Heart left ventricle (tissue), 16 donors: ENCODE measurements around the gene BCAS1. TPM values are rescaled to one million over a fixed set of nuclear protein-coding genes. Genes with fewer than 3 reads are reported as not detected.

Experiments used
- ATAC-seq, 4 donors: fragments of 200-7000 bp; cut with Tn5 transposase; one replicate each; pipeline ENCODE4 v1.9.1; 2020 to 2022; ENCODE audit warnings: moderate library complexity in 4 of 4, mild to moderate bottlenecking in 3 of 4, moderate number of reproducible peaks in 1 of 4
- DNase-seq, 5 donors: peaks; one replicate each; pipeline ENCODE4 v3.0.0-alpha.2; 2020
- H3K27ac ChIP-seq, 12 donors: fragments of 200-600 bp; sonication (generic) in 4 of 12; one replicate each; pipeline versions ENCODE4 v1.5.0 to v1.8.0; 2016 to 2022; ENCODE audit warnings: mild to moderate bottlenecking in 2 of 12
- H3K27me3 ChIP-seq, 9 donors: fragments of 200-600 bp; sonication (generic) in 2 of 9; one replicate each; pipeline versions ENCODE4 v1.5.1 to v1.8.0; 2016 to 2022; ENCODE audit warnings: mild to moderate bottlenecking in 3 of 9
- H3K36me3 ChIP-seq, 9 donors: fragments of 200-600 bp; sonication (generic) in 2 of 9; one replicate each; pipeline versions ENCODE4 v1.5.0 to v1.8.0; 2018 to 2022; ENCODE audit warnings: mild to moderate bottlenecking in 2 of 9
- H3K4me1 ChIP-seq, 12 donors: fragments of 200-600 bp; sonication (generic) in 4 of 12; one replicate each; pipeline versions ENCODE4 v1.5.0 to v1.8.0; 2016 to 2022; ENCODE audit warnings: mild to moderate bottlenecking in 3 of 12
- H3K4me3 ChIP-seq, 12 donors: fragments of 200-600 bp; sonication (generic) in 4 of 12; one replicate each; pipeline versions ENCODE4 v1.5.0 to v1.8.0; 2017 to 2022; ENCODE audit warnings: mild to moderate bottlenecking in 9 of 12, moderate library complexity in 4 of 12
- H3K9me3 ChIP-seq, 12 donors: fragments of 200-600 bp; sonication (generic) in 4 of 12; one replicate each; pipeline versions ENCODE4 v1.5.0 to v1.8.0; 2016 to 2022; ENCODE audit warnings: mild to moderate bottlenecking in 1 of 12
- POLR2A ChIP-seq, 2 donors: fragments of 450-650 bp; IDR thresholded peaks; one replicate each; pipeline ENCODE4 v1.6.1; 2017; ENCODE audit warnings: antibody characterized with exemption in 2 of 2, mild to moderate bottlenecking in 2 of 2, moderate library complexity in 2 of 2
- WGBS, 4 donors: extraction: QIAGEN DNeasy Blood & Tissue Kit in 2 of 4; methylation state at CpG; one replicate each; pipeline versions ENCODE4 v1.1.5 to v1.1.7; 2013 to 2018; 5-methylcytosine and 5-hydroxymethylcytosine counted together
- intact Hi-C, 10 donors: fragments of 100-400 bp; cut with DNase I; formaldehyde crosslinking; loops; one replicate each; pipeline versions ENCODE4 v1.11.1 to v1.14.2; 2022
- polyA plus RNA-seq, 2 donors: library from polyadenylated mRNA; stranded (reverse); fragments of 200-250 nt; gene quantifications; one replicate each; pipeline ENCODE4 v1.2.3, GENCODE V29; 2013
- total RNA-seq, 9 donors: library from RNA; depleted of rRNA in 2 of 9; stranded (reverse); fragments of >200 nt in 2 of 9; fragmentation: NEBNext Ultra II Directional in 3 of 9; extraction: Animal tissue kit (Norgen Biotek cat#: 25700) in 3 of 9; gene quantifications; one replicate each; pipeline versions ENCODE4 v1.1.0 to v1.2.4, GENCODE V29; 2016 to 2023
- TF ChIP-seq, protein P1 (sequence below), 12 donors: fragments of 200-600 bp; sonication (generic) in 4 of 12; IDR thresholded peaks; one replicate each; pipeline versions ENCODE4 v1.5.0 to v1.8.0; 2018 to 2022; ENCODE audit warnings: antibody characterized with exemption in 12 of 12, mild to moderate bottlenecking in 5 of 12
- donor health status: ischemic (EF 13 %, LVEDD 7.1; RV severe dilation, severe dysfunction).
- donor health status: healthy with polysubstance abuse.
- donor health status: DM: no; HTN: yes; CAD: no.
- donor health status: DM: no; HTN: no; CAD: no.
- donor health status: ischemic (EF 25% LVEDD 6.9; RV normal size, moderate dysfunction).
- donor health status: ischemic (EF 25% LVEDD 5.7; RV mildly dilated, moderate dysfunction).
- donor health status: healthy.
- donor health status: DM: yes; HTN: yes; CAD: no.
- donor health status: ischemic (EF 35%, LVEDD 5.7; RV mildly dilated, moderate dysfunction).
- donor health status: nonischemic (EF 11% LVEDD 7.7; RV severe dilation, severe dysfunction).
- donor health status: DM: yes; HTN: yes; CAD: no.
- donor health status: PGD.
- donor health status: ischemic (EF 29% LVEDD 5.4; RV normal size, mild dysfunction).
- donor health status: nonischemic (EF 23%, LVEDD 6.1; RV moderate dilation, normal function).

BCAS1 gene
- total and polyA plus RNA-seq, 11 donors: not detected

GRCh38 chr20:53939572-53940359 is 130.6 kb downstream of the BCAS1 start:
- intact Hi-C loops: loop anchor here (1.0 to 10.0 kb wide), 12 partner anchors 23 to 1625 kb away; no protein-coding TSS in a partner anchor
- 3 to 4% (median 4%) methylated on average over 7 of the region's 7 CpGs for WGBS, 4 donors
- H3K4me1 ChIP-seq: peaks cover 0 to 76% (median 36%) of the 10 kb centered on the region in 12 donors

DNA sequence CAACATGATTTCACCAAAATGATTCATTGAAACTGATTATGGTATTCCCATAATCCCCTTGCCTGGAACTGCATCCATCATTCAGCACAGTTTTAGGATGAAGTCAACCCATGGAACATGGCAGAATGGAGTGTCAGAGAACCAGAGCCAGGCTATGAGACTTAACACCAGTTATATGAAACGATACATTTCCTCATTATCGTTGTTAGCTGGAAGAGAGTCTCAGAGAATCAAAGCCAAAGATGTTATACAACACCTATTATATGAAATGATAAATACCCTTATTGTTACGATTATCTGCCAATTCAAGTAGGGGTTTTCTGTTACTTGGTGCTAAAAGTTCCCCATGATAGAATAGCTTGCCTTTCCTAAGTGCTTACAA is 131.2 kb downstream of the BCAS1 start:
- ATAC-seq (no peak), DNase-seq (no peak)
- 26 to 28% (median 26%) methylated on average over 3 of the region's 3 CpGs for WGBS, 4 donors
- Histone ChIP-seq H3K4me1 (peaks cover 2 to 81% (median 41%) of the 10 kb centered on the region in 12 donors), H3K36me3 (no peaks in the 10 kb centered on the region), H3K9me3 (no peaks in the 10 kb centered on the region), H3K27ac (peak overlapping the region in 11 of 12 donors; percentile 68 to 91 (median 77)), H3K4me3 (no peak overlapping the region), H3K27me3 (no peaks in the 10 kb centered on the region)
- intact Hi-C loops: loop anchor here in 4 of 10 donors (2.0 to 5.0 kb wide), 4 partner anchors 22 to 362 kb away; no protein-coding TSS in a partner anchor
- no peak for TF ChIP-seq POLR2A (IDR thresholded peaks at IDR 0.05)
- TF ChIP-seq, protein P1, sequence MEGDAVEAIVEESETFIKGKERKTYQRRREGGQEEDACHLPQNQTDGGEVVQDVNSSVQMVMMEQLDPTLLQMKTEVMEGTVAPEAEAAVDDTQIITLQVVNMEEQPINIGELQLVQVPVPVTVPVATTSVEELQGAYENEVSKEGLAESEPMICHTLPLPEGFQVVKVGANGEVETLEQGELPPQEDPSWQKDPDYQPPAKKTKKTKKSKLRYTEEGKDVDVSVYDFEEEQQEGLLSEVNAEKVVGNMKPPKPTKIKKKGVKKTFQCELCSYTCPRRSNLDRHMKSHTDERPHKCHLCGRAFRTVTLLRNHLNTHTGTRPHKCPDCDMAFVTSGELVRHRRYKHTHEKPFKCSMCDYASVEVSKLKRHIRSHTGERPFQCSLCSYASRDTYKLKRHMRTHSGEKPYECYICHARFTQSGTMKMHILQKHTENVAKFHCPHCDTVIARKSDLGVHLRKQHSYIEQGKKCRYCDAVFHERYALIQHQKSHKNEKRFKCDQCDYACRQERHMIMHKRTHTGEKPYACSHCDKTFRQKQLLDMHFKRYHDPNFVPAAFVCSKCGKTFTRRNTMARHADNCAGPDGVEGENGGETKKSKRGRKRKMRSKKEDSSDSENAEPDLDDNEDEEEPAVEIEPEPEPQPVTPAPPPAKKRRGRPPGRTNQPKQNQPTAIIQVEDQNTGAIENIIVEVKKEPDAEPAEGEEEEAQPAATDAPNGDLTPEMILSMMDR (IDR thresholded peaks at IDR 0.05): no peak

More at GRCh38 chr20:53939572-53940359, 130.6 kb downstream of the BCAS1 start:
- Histone ChIP-seq H3K36me3 (no peaks in the 10 kb centered on the region), H3K27ac (peak overlapping the region in 11 of 12 donors; percentile 68 to 91 (median 77)), H3K27me3 (no peaks in the 10 kb centered on the region), H3K9me3 (no peaks in the 10 kb centered on the region), H3K4me3 (peak overlapping the region in 6 of 12 donors; percentile 13 to 31 (median 20))
- ATAC-seq: peak; percentile 90 to 95 (median 93)
- peak; percentile 91 to 97 (median 92) for DNase-seq
- TF ChIP-seq, protein P1 (IDR thresholded peaks at IDR 0.05): peak; percentile 62 to 86 (median 82)
- TF ChIP-seq POLR2A (IDR thresholded peaks at IDR 0.05): no peak

DNA sequence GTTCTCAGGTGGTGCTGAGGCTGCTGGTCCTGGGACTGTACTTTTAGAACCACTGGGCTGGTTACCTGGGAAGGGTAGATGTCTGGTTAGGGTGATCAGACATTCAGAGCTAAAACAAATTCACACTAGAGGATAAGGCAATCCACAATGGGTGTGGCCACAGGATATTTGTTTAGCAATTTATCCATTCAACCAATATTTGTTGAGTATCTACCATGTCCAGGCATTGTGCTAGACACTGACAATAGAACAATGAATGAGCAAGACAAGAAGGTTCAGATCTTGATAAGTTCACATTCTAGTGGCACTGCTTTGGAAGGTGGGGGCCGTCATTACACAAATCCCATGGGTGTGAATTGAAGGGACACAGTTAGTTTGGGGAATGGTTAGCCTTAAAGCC is 131.7 kb downstream of the BCAS1 start:
- no peaks in the 10 kb centered on the region for H3K27me3 ChIP-seq
- peak overlapping the region in 8 of 12 donors; percentile 68 to 91 (median 78) for H3K27ac ChIP-seq
- ATAC-seq (no peak), DNase-seq (no peak)
- WGBS, 4 donors: 64 to 76% (median 72%) methylated on average over 1 of the region's 1 CpG
- TF ChIP-seq, protein P1 (IDR thresholded peaks at IDR 0.05): no peak
- TF ChIP-seq POLR2A (IDR thresholded peaks at IDR 0.05): no peak
- H3K9me3 ChIP-seq: no peaks in the 10 kb centered on the region
- peaks cover 3 to 81% (median 42%) of the 10 kb centered on the region in 12 donors for H3K4me1 ChIP-seq
- no peak overlapping the region for H3K4me3 ChIP-seq
- intact Hi-C loops: loop anchor here in 4 of 10 donors (2.0 to 5.0 kb wide), 4 partner anchors 22 to 362 kb away; no protein-coding TSS in a partner anchor
- H3K36me3 ChIP-seq: no peaks in the 10 kb centered on the region

GRCh38 chr20:53937929-53938367 is 132.4 kb downstream of the BCAS1 start:
- no peak for ATAC-seq
- 86 to 99% (median 97%) methylated on average over 5 of the region's 5 CpGs for WGBS, 4 donors
- intact Hi-C loops: loop anchor here in 4 of 10 donors (2.0 to 5.0 kb wide), 4 partner anchors 21 to 361 kb away; no protein-coding TSS in a partner anchor
- Histone ChIP-seq H3K9me3 (no peaks in the 10 kb centered on the region), H3K27me3 (no peaks in the 10 kb centered on the region), H3K36me3 (no peaks in the 10 kb centered on the region), H3K4me1 (peaks cover 3 to 83% (median 43%) of the 10 kb centered on the region in 12 donors), H3K4me3 (no peak overlapping the region), H3K27ac (no peak overlapping the region)
- no peak for DNase-seq
- TF ChIP-seq, protein P1 (IDR thresholded peaks at IDR 0.05): no peak
- TF ChIP-seq POLR2A (IDR thresholded peaks at IDR 0.05): no peak
